ENCODE results near the gene FUBP3. TPM values are rescaled to one million over a fixed set of nuclear protein-coding genes. Genes with fewer than 3 reads are reported as not detected.

Gene FUBP3
- total and polyA plus RNA-seq, 12 donors = 18.3 to 52.3 (median 39.3) TPM

GRCh38 chr9:130630506-130631330 is 51.3 kb downstream of the FUBP3 start:
- DNase-seq = no peak
- TF ChIP-seq POLR2A (IDR thresholded peaks at IDR 0.05) = no peak
- no peak for TF ChIP-seq CTCF (IDR thresholded peaks at IDR 0.05)
- no peak overlapping the region for H3K27ac ChIP-seq
- 81 to 88% (median 86%) methylated on average over 13 to 27 of the region's 27 CpGs for WGBS, 4 donors
- intact Hi-C loops (cut with DNase I) = no loop called here
- no peak overlapping the region for H3K4me3 ChIP-seq
- peaks cover 0 to 84% of the 10 kb centered on the region in 2 donors for H3K36me3 ChIP-seq (replicated peaks in 1 of 2)
- no peaks in the 10 kb centered on the region for H3K27me3 ChIP-seq
- H3K9me3 ChIP-seq (replicated peaks in 1 of 3) = no peaks in the 10 kb centered on the region
- H3K4me1 ChIP-seq (replicated peaks in 1 of 2) = no peaks in the 10 kb centered on the region

- no peak for DNase-seq
- peaks cover 0 to 84% of the 10 kb centered on the region in 2 donors for H3K36me3 ChIP-seq (replicated peaks in 1 of 2)
- TF ChIP-seq POLR2A (IDR thresholded peaks at IDR 0.05) (no peak), CTCF (IDR thresholded peaks at IDR 0.05) (no peak)
- H3K4me3 ChIP-seq = no peak overlapping the region
- no peaks in the 10 kb centered on the region for H3K9me3 ChIP-seq (replicated peaks in 1 of 3)
- intact Hi-C loops (cut with DNase I) = no loop called here
- H3K27ac ChIP-seq = no peak overlapping the region
- WGBS, 4 donors = 83 to 95% (median 93%) methylated on average over 17 to 22 of the region's 22 CpGs
- H3K4me1 ChIP-seq (replicated peaks in 1 of 2) = no peaks in the 10 kb centered on the region
- no peaks in the 10 kb centered on the region for H3K27me3 ChIP-seq
Measured at GRCh38 chr9:130631331-130632080, 52.1 kb downstream of the FUBP3 start.

- Histone ChIP-seq H3K27ac (no peak overlapping the region), H3K4me1 (replicated peaks in 1 of 2) (no peaks in the 10 kb centered on the region), H3K4me3 (no peak overlapping the region), H3K9me3 (replicated peaks in 1 of 3) (no peaks in the 10 kb centered on the region), H3K27me3 (no peaks in the 10 kb centered on the region), H3K36me3 (replicated peaks in 1 of 2) (peaks cover 0 to 84% of the 10 kb centered on the region in 2 donors)
- DNase-seq = no peak
- no peak for TF ChIP-seq CTCF (IDR thresholded peaks at IDR 0.05)
- no peak for TF ChIP-seq POLR2A (IDR thresholded peaks at IDR 0.05)
- intact Hi-C loops (cut with DNase I) = no loop called here
- WGBS, 4 donors = 84 to 92% (median 87%) methylated on average over 5 to 13 of the region's 13 CpGs
Measured at GRCh38 chr9:130632081-130632710, 52.8 kb downstream of the FUBP3 start.

GRCh38 chr9:130632841-130633240 is 53.5 kb downstream of the FUBP3 start:
- Histone ChIP-seq H3K27me3 (no peaks in the 10 kb centered on the region), H3K9me3 (replicated peaks in 1 of 3) (no peaks in the 10 kb centered on the region), H3K27ac (no peak overlapping the region), H3K4me1 (replicated peaks in 1 of 2) (no peaks in the 10 kb centered on the region), H3K36me3 (replicated peaks in 1 of 2) (peaks cover 0 to 79% of the 10 kb centered on the region in 2 donors), H3K4me3 (no peak overlapping the region)
- intact Hi-C loops (cut with DNase I) = no loop called here
- WGBS, 4 donors = 90 to 95% (median 94%) methylated on average over 7 of the region's 7 CpGs
- TF ChIP-seq CTCF (IDR thresholded peaks at IDR 0.05) (no peak), POLR2A (IDR thresholded peaks at IDR 0.05) (no peak)
- DNase-seq = no peak

Measured in adrenal gland (tissue), 12 donors.